ENCODE results near the gene MFN2.

DNA sequence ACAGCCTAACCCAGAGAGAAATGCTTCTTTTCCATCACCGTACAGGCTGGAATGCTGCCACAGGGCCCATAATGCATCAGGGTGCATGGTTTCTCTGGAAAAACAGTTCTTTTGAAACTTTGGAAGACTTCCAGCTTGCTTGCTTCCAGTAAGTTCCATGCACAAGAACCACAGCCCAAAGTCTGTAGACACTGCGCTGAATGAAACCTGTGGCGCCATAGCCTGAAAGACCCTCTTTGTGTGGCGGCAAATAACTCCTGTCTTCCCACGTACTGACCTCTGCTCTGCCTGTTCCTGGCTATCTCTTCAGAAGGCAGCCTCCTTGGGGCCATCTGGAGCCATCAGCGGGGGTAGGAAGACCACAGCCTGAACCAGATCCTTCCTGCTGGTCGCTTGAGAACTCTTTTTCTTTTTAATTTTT, 54.1 kb downstream of the MFN2 start:
- TF ChIP-seq, protein P1, sequence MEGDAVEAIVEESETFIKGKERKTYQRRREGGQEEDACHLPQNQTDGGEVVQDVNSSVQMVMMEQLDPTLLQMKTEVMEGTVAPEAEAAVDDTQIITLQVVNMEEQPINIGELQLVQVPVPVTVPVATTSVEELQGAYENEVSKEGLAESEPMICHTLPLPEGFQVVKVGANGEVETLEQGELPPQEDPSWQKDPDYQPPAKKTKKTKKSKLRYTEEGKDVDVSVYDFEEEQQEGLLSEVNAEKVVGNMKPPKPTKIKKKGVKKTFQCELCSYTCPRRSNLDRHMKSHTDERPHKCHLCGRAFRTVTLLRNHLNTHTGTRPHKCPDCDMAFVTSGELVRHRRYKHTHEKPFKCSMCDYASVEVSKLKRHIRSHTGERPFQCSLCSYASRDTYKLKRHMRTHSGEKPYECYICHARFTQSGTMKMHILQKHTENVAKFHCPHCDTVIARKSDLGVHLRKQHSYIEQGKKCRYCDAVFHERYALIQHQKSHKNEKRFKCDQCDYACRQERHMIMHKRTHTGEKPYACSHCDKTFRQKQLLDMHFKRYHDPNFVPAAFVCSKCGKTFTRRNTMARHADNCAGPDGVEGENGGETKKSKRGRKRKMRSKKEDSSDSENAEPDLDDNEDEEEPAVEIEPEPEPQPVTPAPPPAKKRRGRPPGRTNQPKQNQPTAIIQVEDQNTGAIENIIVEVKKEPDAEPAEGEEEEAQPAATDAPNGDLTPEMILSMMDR (IDR thresholded peaks at IDR 0.05) = no peak
- no peak for TF ChIP-seq POLR2A (IDR thresholded peaks at IDR 0.05)
